Ramos (cell line): ENCODE data around the gene PAXX.

Experiments used
- in situ Hi-C: fragments of 300-500 bp; cut with MboI; formaldehyde crosslinking; loops from one replicate; pipeline ENCODE4 v1.14.3; 2022; ENCODE audit warnings: low sequenced_read_pairs; ENCODE audit not compliant: unreplicated experiment

Gene PAXX

GRCh38 chr9:137013571-137013940, 21.3 kb downstream of the PAXX start:
- in situ Hi-C loops = no loop called here

- in situ Hi-C loops = no loop called here
Measured at GRCh38 chr9:137014166-137014565, 21.9 kb downstream of the PAXX start.

- in situ Hi-C loops = no loop called here
Measured at GRCh38 chr9:137014776-137015539, 22.7 kb downstream of the PAXX start.

GRCh38 chr9:137015540-137015930, 23.3 kb downstream of the PAXX start:
- in situ Hi-C loops = no loop called here

- in situ Hi-C loops = no loop called here
Measured at GRCh38 chr9:137015976-137016375, 23.8 kb downstream of the PAXX start.

GRCh38 chr9:137016436-137016835, 24.2 kb downstream of the PAXX start:
- in situ Hi-C loops = no loop called here

GRCh38 chr9:137017071-137017470, 24.8 kb downstream of the PAXX start:
- in situ Hi-C loops = no loop called here

GRCh38 chr9:137017791-137018497, 25.7 kb downstream of the PAXX start:
- in situ Hi-C loops = no loop called here

- in situ Hi-C loops = no loop called here
Measured at GRCh38 chr9:137018761-137019559, 26.7 kb downstream of the PAXX start.

- in situ Hi-C loops = no loop called here
Measured at GRCh38 chr9:137019891-137020683, 27.9 kb downstream of the PAXX start.

GRCh38 chr9:137020771-137021567, 28.7 kb downstream of the PAXX start:
- in situ Hi-C loops = no loop called here

- in situ Hi-C loops = no loop called here
Measured at GRCh38 chr9:137021568-137021978, 29.4 kb downstream of the PAXX start.

GRCh38 chr9:137021979-137022661, 29.9 kb downstream of the PAXX start:
- in situ Hi-C loops = no loop called here

- in situ Hi-C loops = no loop called here
Measured at GRCh38 chr9:137022662-137023008, 30.4 kb downstream of the PAXX start.

GRCh38 chr9:137023157-137023556, 30.9 kb downstream of the PAXX start:
- in situ Hi-C loops = no loop called here

GRCh38 chr9:137023583-137023991, 31.4 kb downstream of the PAXX start:
- in situ Hi-C loops = no loop called here

GRCh38 chr9:137025517-137025966, 33.3 kb downstream of the PAXX start:
- in situ Hi-C loops = loop anchor here (5.0 kb wide), 1 partner anchor 73 kb away; the partner anchor contains the start of gene LCN12

GRCh38 chr9:137026384-137026783, 34.2 kb downstream of the PAXX start:
- in situ Hi-C loops = loop anchor here (5.0 kb wide), 1 partner anchor 74 kb away; the partner anchor contains the start of gene LCN12

- in situ Hi-C loops = loop anchor here (5.0 kb wide), 1 partner anchor 75 kb away; the partner anchor contains the start of gene LCN12
Measured at GRCh38 chr9:137026828-137027227, 34.6 kb downstream of the PAXX start.
